HepG2 (cell line): ENCODE results near the gene SIGLEC10. TPM values are rescaled to one million over a fixed set of nuclear protein-coding genes. Genes with fewer than 3 reads are reported as not detected.

ENCODE experiments used
- CHD2 ChIP-seq: IDR thresholded peaks from 2 replicates; pipeline ENCODE4 v1.6.1; 2011; ENCODE audit warnings: low read depth, low read length, improper control_type of control experiment
- EP300 ChIP-seq, 3 experiments: sonication (generic) in 1 of 3; formaldehyde crosslinking in 1 of 3; IDR thresholded peaks; 2 replicates each; pipeline versions ENCODE4 v1.5.1 to v1.6.1; 2011 to 2020; ENCODE audit warnings: low read depth in 2 of 3, low read length in 2 of 3, borderline replicate concordance in 1 of 3, improper control_type of control experiment in 1 of 3, mild to moderate bottlenecking in 1 of 3, missing genetic modification reagents in 1 of 3, moderate library complexity in 1 of 3
- FOSL2 ChIP-seq: sonication (generic); formaldehyde crosslinking; IDR thresholded peaks from 2 replicates; pipeline ENCODE4 v1.4.0; 2020; ENCODE audit warnings: missing genetic modification reagents
- GPN1 ChIP-seq: sonication (generic); formaldehyde crosslinking; IDR thresholded peaks from 2 replicates; pipeline ENCODE4 v1.5.1; 2020; ENCODE audit warnings: missing genetic modification reagents, borderline replicate concordance
- HNRNPLL ChIP-seq: fragments of 200-400 bp; formaldehyde crosslinking; IDR thresholded peaks from 2 replicates; pipeline ENCODE4 v1.6.1; 2017; ENCODE audit warnings: mild to moderate bottlenecking, low read depth, low read length; ENCODE audit not compliant: poor library complexity, severe bottlenecking
- IRX3 ChIP-seq: sonication (generic); formaldehyde crosslinking; IDR thresholded peaks from 2 replicates; pipeline ENCODE4 v1.8.1; 2023; ENCODE audit warnings: mild to moderate bottlenecking, low read depth, missing genetic modification reagents, borderline replicate concordance
- KLF6 ChIP-seq: IDR thresholded peaks from 2 replicates; pipeline ENCODE4 v1.8.0; 2016; ENCODE audit warnings: missing biosample characterization, missing genetic modification reagents
- MIER2 ChIP-seq: IDR thresholded peaks from 2 replicates; pipeline ENCODE4 v1.6.1; 2016; ENCODE audit warnings: missing biosample characterization, missing genetic modification reagents
- MYC ChIP-seq: sonication (generic); formaldehyde crosslinking; IDR thresholded peaks from 2 replicates; pipeline ENCODE4 v1.9.0; 2021; ENCODE audit warnings: missing genetic modification reagents, borderline replicate concordance
- POLR2G ChIP-seq: fragments of 200-400 bp; formaldehyde crosslinking; IDR thresholded peaks from 2 replicates; pipeline ENCODE4 v1.6.1; 2018; ENCODE audit warnings: mild to moderate bottlenecking, low read depth, low read length, moderate library complexity
- THAP7 ChIP-seq: sonication (generic); formaldehyde crosslinking; IDR thresholded peaks from 2 replicates; pipeline ENCODE4 v1.8.1; 2023; ENCODE audit warnings: mild to moderate bottlenecking, missing genetic modification reagents
- TSC22D2 ChIP-seq: sonication (generic); formaldehyde crosslinking; IDR thresholded peaks from 2 replicates; pipeline ENCODE4 v1.5.1; 2020; ENCODE audit warnings: missing genetic modification reagents, mild to moderate bottlenecking, borderline replicate concordance
- ZMYM3 ChIP-seq: sonication (generic); formaldehyde crosslinking; IDR thresholded peaks from 2 replicates; pipeline ENCODE4 v1.5.1; 2020; ENCODE audit warnings: mild to moderate bottlenecking, missing genetic modification reagents
- ZNF143 ChIP-seq: sonication (generic); formaldehyde crosslinking; IDR thresholded peaks from 2 replicates; pipeline ENCODE4 v1.4.0; 2020; ENCODE audit warnings: missing genetic modification reagents
- ZNF430 ChIP-seq: sonication (generic); formaldehyde crosslinking; IDR thresholded peaks from 2 replicates; pipeline ENCODE4 v1.9.0; 2021; ENCODE audit warnings: mild to moderate bottlenecking, missing genetic modification reagents
- ZNF574 ChIP-seq: sonication (generic); formaldehyde crosslinking; IDR thresholded peaks from 2 replicates; pipeline ENCODE4 v1.4.0; 2020; ENCODE audit warnings: missing genetic modification reagents
- ZNF598 ChIP-seq: sonication (generic); formaldehyde crosslinking; IDR thresholded peaks from 2 replicates; pipeline ENCODE4 v1.5.1; 2020; ENCODE audit warnings: mild to moderate bottlenecking, missing genetic modification reagents, borderline replicate concordance
- ZNF746 ChIP-seq: sonication (generic); formaldehyde crosslinking; IDR thresholded peaks from 2 replicates; pipeline ENCODE4 v1.8.0; 2022; ENCODE audit warnings: mild to moderate bottlenecking, missing genetic modification reagents
- ZNF816 ChIP-seq: sonication (generic); formaldehyde crosslinking; IDR thresholded peaks from 2 replicates; pipeline ENCODE4 v1.8.0; 2022; ENCODE audit warnings: missing genetic modification reagents, mild to moderate bottlenecking, borderline replicate concordance
- ZSCAN5A ChIP-seq: sonication (generic); formaldehyde crosslinking; IDR thresholded peaks from 2 replicates; pipeline ENCODE4 v1.8.0; 2022; ENCODE audit warnings: mild to moderate bottlenecking, missing genetic modification reagents, borderline replicate concordance
- polyA plus RNA-seq, 8 experiments: library from polyadenylated mRNA; depleted of rRNA in 3 of 8; stranded (reverse) in 7 of 8; unstranded in 1 of 8; fragments of >200 nt; fragmentation: Illumina TruSeq in 4 of 8; extraction: Trizol in 4 of 8; gene quantifications; 2 replicates each; pipeline versions ENCODE4 v1.2.1 to v1.2.3, GENCODE V29; 2011 to 2016; ENCODE audit warnings: low read depth in 4 of 8, missing spikeins in 1 of 8, mixed read lengths in 1 of 8; ENCODE audit not compliant: insufficient read depth in 1 of 8
- total RNA-seq, 5 experiments: library from RNA; depleted of rRNA; stranded (reverse); fragments of >200 nt; fragmentation: Illumina TruSeq; extraction: Trizol; gene quantifications; 2 replicates each; pipeline ENCODE4 v1.2.3, GENCODE V29; 2016; ENCODE audit warnings: low read depth in 1 of 5
- TF ChIP-seq, protein P1 (sequence below): sonication (generic); formaldehyde crosslinking; IDR thresholded peaks from 2 replicates; pipeline ENCODE4 v1.8.0; 2022; ENCODE audit warnings: mild to moderate bottlenecking, missing genetic modification reagents, moderate library complexity
- TF ChIP-seq, protein P2 (sequence below): sonication (generic); formaldehyde crosslinking; IDR thresholded peaks from 2 replicates; pipeline ENCODE4 v1.8.1; 2023; ENCODE audit warnings: mild to moderate bottlenecking, missing genetic modification reagents

Gene SIGLEC10
- total and polyA plus RNA-seq, 2 of the 13 experiments (the other 11 are each of a cell fraction or from before 2014, with no cell fraction given): not detected

DNA sequence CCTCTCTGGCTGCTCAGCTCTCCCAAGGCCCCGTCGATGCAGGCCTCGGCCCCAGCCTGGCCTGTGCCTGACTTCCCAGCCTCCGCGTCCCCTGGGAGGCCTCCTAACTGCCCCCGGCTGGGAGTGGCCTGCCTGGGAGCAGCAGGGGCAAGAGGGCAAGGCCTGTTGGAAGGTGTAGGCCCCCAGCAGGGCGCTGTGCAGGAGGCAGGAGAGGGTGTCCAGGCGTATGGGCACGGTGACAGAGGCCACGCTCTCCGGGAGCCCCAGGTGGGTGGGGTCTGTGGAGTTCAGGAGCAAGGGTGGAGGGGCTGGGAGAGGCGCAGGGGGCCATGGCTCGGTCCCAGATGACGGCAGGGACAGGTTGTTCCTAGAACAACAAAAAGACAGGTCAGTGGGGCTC is 28.3 kb downstream of the SIGLEC10 start (continued):
- TF ChIP-seq, protein P1, sequence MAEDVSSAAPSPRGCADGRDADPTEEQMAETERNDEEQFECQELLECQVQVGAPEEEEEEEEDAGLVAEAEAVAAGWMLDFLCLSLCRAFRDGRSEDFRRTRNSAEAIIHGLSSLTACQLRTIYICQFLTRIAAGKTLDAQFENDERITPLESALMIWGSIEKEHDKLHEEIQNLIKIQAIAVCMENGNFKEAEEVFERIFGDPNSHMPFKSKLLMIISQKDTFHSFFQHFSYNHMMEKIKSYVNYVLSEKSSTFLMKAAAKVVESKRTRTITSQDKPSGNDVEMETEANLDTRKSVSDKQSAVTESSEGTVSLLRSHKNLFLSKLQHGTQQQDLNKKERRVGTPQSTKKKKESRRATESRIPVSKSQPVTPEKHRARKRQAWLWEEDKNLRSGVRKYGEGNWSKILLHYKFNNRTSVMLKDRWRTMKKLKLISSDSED (CRISPR knock-in tag): no peak
- no peak for TF ChIP-seq MIER2 (CRISPR knock-in tag)
- no peak for TF ChIP-seq EP300 (IDR thresholded peaks at IDR 0.05; ENCODE audit: low read depth in 2 of 2, low read length in 2 of 2)
- no peak for TF ChIP-seq EP300 (CRISPR knock-in tag; IDR thresholded peaks at IDR 0.05; ENCODE audit: borderline replicate concordance)
- no peak for TF ChIP-seq ZNF816 (CRISPR knock-in tag)
- TF ChIP-seq TSC22D2: no peak
- 0 out of 2 replicates have a peak, but pooled peaks have one; percentile 54 for TF ChIP-seq ZMYM3 (CRISPR knock-in tag)
- no peak for TF ChIP-seq THAP7
- 0 out of 2 replicates have a peak, but pooled peaks have one; percentile 43 for TF ChIP-seq ZNF430 (CRISPR knock-in tag)
- TF ChIP-seq, protein P2, sequence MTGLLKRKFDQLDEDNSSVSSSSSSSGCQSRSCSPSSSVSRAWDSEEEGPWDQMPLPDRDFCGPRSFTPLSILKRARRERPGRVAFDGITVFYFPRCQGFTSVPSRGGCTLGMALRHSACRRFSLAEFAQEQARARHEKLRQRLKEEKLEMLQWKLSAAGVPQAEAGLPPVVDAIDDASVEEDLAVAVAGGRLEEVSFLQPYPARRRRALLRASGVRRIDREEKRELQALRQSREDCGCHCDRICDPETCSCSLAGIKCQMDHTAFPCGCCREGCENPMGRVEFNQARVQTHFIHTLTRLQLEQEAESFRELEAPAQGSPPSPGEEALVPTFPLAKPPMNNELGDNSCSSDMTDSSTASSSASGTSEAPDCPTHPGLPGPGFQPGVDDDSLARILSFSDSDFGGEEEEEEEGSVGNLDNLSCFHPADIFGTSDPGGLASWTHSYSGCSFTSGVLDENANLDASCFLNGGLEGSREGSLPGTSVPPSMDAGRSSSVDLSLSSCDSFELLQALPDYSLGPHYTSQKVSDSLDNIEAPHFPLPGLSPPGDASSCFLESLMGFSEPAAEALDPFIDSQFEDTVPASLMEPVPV: no peak
- peak; percentile 35; the same call in 1 of the 2 replicates for TF ChIP-seq MYC
- TF ChIP-seq ZNF598: no peak
- no peak for TF ChIP-seq CHD2
- TF ChIP-seq FOSL2: no peak
- TF ChIP-seq ZNF574 (CRISPR knock-in tag): no peak
- peak; percentile 56; the same call in 1 of the 2 replicates for TF ChIP-seq POLR2G
- TF ChIP-seq ZNF746: no peak
- TF ChIP-seq ZSCAN5A: no peak
- no peak for TF ChIP-seq IRX3
- TF ChIP-seq GPN1 (CRISPR knock-in tag): no peak
- TF ChIP-seq KLF6 (CRISPR knock-in tag): 0 out of 2 replicates have a peak, but pooled peaks have one; percentile 23
- TF ChIP-seq ZNF143 (CRISPR knock-in tag): no peak
- TF ChIP-seq HNRNPLL: peak; percentile 39
